ENCODE data around the gene MASP2. TPM values are rescaled to one million over a fixed set of nuclear protein-coding genes. Genes with fewer than 3 reads are reported as not detected.

MASP2 gene
- total RNA-seq, 4 donors from 2014 or later: 0.16 TPM; not detected in 3

DNA sequence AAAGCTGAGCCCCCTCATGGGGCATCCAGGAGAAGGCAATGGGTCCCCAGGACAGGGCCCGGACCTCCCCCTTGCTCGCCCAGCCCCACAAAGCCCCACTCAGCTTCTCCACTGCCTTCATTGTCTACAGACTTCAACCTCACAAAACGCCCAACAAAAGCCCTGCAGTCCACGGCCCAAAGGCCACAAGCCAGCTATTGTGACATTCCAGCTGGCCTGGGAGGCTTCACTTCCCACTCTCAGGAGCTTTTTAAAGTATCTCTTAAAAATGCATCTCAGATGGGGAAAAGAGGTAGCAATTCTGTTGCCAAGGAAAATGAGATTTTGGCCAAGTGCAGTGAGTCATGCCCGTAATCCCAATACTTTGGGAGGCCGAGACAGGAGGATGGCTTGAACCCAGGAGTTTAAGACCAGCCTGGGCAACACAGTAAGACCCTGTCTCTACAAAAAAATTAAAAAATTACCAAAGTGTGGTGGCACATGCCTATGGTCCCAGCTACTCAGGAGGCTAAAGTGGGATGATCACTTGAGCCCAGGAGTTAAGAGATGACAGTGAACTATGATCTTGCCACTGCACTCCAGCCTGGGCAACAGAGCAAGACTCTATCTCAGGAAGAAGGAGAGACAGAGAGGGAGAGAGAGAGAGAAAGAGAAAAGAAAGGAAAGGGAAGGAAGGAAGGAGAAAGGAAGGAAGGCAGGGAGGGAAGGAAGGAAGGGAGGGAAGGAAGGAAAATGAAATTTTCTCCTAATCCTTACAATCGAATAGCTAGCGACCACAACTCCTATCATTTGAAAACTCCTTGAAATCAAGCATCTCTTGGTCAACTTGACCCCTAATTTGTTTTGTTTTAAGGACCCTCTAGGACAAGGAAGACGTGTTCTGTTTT, 66.0 kb downstream of the MASP2 start:
- Histone ChIP-seq H3K27ac (peak overlapping the region; percentile 81 to 93 (median 88)), H3K9me3 (no peaks in the 10 kb centered on the region), H3K4me3 (peak overlapping the region; percentile 30 to 49 (median 44)), H3K27me3 (no peaks in the 10 kb centered on the region), H3K4me1 (peaks cover 28 to 33% of the 10 kb centered on the region in 2 donors), H3K36me3 (no peaks in the 10 kb centered on the region)
- no peak for ATAC-seq
- peak in 1 of 2 donors; percentile 45 for DNase-seq
- intact Hi-C loops (cut with DNase I; ENCODE audit: low total_unique reads) (loop anchor here (1.0 kb wide), 1 partner anchor 31 kb away; the partner anchor contains the start of gene TARDBP), in situ Hi-C loops (cut with MboI; ENCODE audit: low sequenced_read_pairs in 4 of 4) (no loop called here)
- no peak for TF ChIP-seq POLR2A (IDR thresholded peaks at IDR 0.05)
- TF ChIP-seq, protein P1, sequence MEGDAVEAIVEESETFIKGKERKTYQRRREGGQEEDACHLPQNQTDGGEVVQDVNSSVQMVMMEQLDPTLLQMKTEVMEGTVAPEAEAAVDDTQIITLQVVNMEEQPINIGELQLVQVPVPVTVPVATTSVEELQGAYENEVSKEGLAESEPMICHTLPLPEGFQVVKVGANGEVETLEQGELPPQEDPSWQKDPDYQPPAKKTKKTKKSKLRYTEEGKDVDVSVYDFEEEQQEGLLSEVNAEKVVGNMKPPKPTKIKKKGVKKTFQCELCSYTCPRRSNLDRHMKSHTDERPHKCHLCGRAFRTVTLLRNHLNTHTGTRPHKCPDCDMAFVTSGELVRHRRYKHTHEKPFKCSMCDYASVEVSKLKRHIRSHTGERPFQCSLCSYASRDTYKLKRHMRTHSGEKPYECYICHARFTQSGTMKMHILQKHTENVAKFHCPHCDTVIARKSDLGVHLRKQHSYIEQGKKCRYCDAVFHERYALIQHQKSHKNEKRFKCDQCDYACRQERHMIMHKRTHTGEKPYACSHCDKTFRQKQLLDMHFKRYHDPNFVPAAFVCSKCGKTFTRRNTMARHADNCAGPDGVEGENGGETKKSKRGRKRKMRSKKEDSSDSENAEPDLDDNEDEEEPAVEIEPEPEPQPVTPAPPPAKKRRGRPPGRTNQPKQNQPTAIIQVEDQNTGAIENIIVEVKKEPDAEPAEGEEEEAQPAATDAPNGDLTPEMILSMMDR (IDR thresholded peaks at IDR 0.05 in 4 of 5, conservative IDR thresholded peaks at IDR 0.05 in 1 of 5): no peak

DNA sequence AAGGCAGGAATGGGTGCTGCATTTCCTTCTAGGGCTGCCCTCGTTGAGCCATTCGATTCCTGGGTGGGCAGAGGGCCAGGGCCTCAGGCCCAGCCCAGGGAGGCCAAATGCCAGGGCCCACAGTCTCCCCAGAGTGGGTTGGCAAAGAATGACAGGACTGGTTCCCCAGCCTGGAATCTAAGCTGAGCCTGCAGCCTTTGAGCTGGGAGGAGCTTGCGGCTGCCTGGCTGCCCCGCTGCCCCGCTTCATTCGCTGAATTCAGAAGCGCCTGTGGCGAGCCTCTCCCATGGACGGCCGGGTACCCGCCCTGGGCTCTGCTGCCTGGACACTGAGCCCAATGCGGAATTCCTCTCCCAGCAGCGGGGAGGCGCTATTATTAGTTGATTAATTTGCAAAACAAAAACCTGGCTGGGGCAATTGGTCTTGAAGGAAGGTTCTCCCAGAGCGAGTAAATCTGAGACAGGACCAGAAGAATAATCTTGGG, 66.9 kb downstream of the MASP2 start:
- TF ChIP-seq POLR2A (IDR thresholded peaks at IDR 0.05): no peak
- TF ChIP-seq, protein P1 (IDR thresholded peaks at IDR 0.05 in 4 of 5, conservative IDR thresholded peaks at IDR 0.05 in 1 of 5): peak in 4 of 5 experiments; percentile 30 to 51 (median 36)
- Histone ChIP-seq H3K27ac (peak overlapping the region; percentile 81 to 93 (median 88)), H3K9me3 (no peaks in the 10 kb centered on the region), H3K36me3 (no peaks in the 10 kb centered on the region), H3K27me3 (no peaks in the 10 kb centered on the region), H3K4me3 (peak overlapping the region; percentile 30 to 49 (median 44)), H3K4me1 (peaks cover 38 to 42% of the 10 kb centered on the region in 2 donors)
- in situ Hi-C loops (cut with MboI; ENCODE audit: low sequenced_read_pairs in 4 of 4): no loop called here
- ATAC-seq (peak; percentile 73 to 83), DNase-seq (peak; percentile 65 to 88)
- intact Hi-C loops (cut with DNase I; ENCODE audit: low total_unique reads): loop anchor here (1.0 kb wide), 1 partner anchor 32 kb away; the partner anchor contains the start of gene TARDBP

DNA sequence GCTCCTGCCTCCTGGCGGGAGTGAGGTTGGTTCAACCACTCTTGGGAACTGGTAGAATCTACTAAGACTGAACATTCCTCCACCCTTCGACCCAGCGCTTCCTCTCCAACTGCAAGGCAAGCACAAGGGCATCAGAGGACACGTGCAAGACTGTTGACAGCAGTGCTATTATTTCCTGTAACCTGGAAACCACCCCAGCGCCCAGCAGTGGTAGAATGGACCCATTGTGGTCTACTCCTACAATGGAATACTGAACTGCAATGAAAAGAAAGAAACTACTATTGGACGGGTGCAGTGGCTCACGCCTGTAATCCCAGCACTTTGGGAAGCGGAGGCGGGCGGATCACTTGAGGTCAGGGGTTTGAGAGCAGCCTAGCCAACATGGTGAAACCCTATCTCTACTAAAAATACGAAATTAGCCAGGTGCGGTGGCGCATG, 67.5 kb downstream of the MASP2 start:
- peak; percentile 36 to 70 for DNase-seq
- H3K4me1 ChIP-seq: peaks cover 44 to 49% of the 10 kb centered on the region in 2 donors
- no peaks in the 10 kb centered on the region for H3K9me3 ChIP-seq
- H3K27ac ChIP-seq: peak overlapping the region; percentile 81 to 93 (median 88)
- peak overlapping the region in 3 of 4 donors; percentile 42 to 49 (median 46) for H3K4me3 ChIP-seq
- intact Hi-C loops (cut with DNase I; ENCODE audit: low total_unique reads) (no loop called here), in situ Hi-C loops (cut with MboI; ENCODE audit: low sequenced_read_pairs in 4 of 4) (no loop called here)
- ATAC-seq: peak; percentile 7 to 57
- H3K36me3 ChIP-seq: no peaks in the 10 kb centered on the region
- no peak for TF ChIP-seq POLR2A (IDR thresholded peaks at IDR 0.05)
- TF ChIP-seq, protein P1 (IDR thresholded peaks at IDR 0.05 in 4 of 5, conservative IDR thresholded peaks at IDR 0.05 in 1 of 5): no peak
- H3K27me3 ChIP-seq: no peaks in the 10 kb centered on the region

DNA sequence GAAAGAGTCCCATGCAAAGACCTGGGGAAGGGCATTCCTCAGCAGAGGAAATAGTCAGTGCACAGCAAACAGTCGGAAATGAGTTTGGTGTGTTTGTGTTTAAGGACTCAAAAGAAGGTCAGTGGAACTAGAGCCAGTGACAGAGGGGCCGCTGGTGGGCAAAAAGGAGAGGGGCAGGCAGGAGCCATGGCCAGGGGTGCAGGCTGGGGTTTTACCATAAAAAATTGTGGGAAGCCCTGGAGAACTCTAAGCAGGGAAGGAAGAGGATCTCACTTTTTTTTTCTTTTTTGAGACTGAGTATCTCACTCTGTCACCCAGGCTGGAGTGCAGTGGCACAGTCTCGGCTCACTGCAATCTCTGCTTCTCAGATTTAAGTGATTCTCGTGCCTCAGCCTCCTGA, 68.3 kb downstream of the MASP2 start:
- H3K4me1 ChIP-seq: peaks cover 52 to 57% of the 10 kb centered on the region in 2 donors
- in situ Hi-C loops (cut with MboI; ENCODE audit: low sequenced_read_pairs in 4 of 4): no loop called here
- TF ChIP-seq POLR2A (IDR thresholded peaks at IDR 0.05): no peak
- TF ChIP-seq, protein P1 (IDR thresholded peaks at IDR 0.05 in 4 of 5, conservative IDR thresholded peaks at IDR 0.05 in 1 of 5): no peak

More for the DNA sequence above, 68.3 kb downstream of the MASP2 start:
- Histone ChIP-seq H3K27me3 (no peaks in the 10 kb centered on the region), H3K4me3 (no peak overlapping the region), H3K27ac (peak overlapping the region in 3 of 4 donors; percentile 81 to 93 (median 88)), H3K36me3 (no peaks in the 10 kb centered on the region), H3K9me3 (no peaks in the 10 kb centered on the region)
- DNase-seq: no peak
- no peak for ATAC-seq
- intact Hi-C loops (cut with DNase I; ENCODE audit: low total_unique reads): no loop called here

Other genes with a start within 250 kb of the MASP2 start
- 100 to 1,000 TPM in 1 of 4 donors, 10 to 100 TPM in 3; 72.0 to 101 (median 85.5) TPM for gene TARDBP, start 34.6 kb downstream of the MASP2 start, total RNA-seq
- 10 to 100 TPM; 32.1 to 80.3 (median 48.3) TPM for gene SRM, start 12.8 kb upstream of the MASP2 start, total RNA-seq
- 10 to 100 TPM; 26.5 to 44.4 (median 40.3) TPM for gene EXOSC10, start 52.6 kb upstream of the MASP2 start, total RNA-seq
- 10 to 100 TPM in 1 of 4 donors, 1 to 10 TPM in 2, under 1 TPM in 1; 0.56 to 30.7 (median 3.3) TPM for gene ANGPTL7, start 142.1 kb upstream of the MASP2 start, total RNA-seq
- gene MTOR, start 215.3 kb upstream of the MASP2 start, total RNA-seq: 10 to 100 TPM; 40.7 to 66.3 (median 52.9) TPM
- gene UBIAD1, start 226.0 kb upstream of the MASP2 start, total RNA-seq: 10 to 100 TPM; 15.1 to 24.5 (median 20.2) TPM

Data from gastrocnemius medialis (tissue), 4 donors.